Measurements from ENCODE around the gene MAD2L2. TPM values are rescaled to one million over a fixed set of nuclear protein-coding genes. Genes with fewer than 3 reads are reported as not detected.

Gene MAD2L2
- total RNA-seq, 6 experiments from 2014 or later: 18.0 to 66.4 (median 29.7) TPM

- intact Hi-C loops (cut with DNase I): no loop called here
- DNase-seq (no peak), ATAC-seq (no peak)
- H3K27ac ChIP-seq: no peak overlapping the region
- H3K4me1 ChIP-seq: no peaks in the 10 kb centered on the region
- H3K9me3 ChIP-seq: no peaks in the 10 kb centered on the region
- H3K36me3 ChIP-seq: no peaks in the 10 kb centered on the region
- H3K4me3 ChIP-seq: no peak overlapping the region
- WGBS (ENCODE audit: insufficient coverage, low coverage, low lambda C conversion rate, missing lambda C conversion rate): 51% methylated on average over 19 of the region's 34 CpGs
- TF ChIP-seq CTCF (IDR thresholded peaks at IDR 0.05) (no peak), POLR2A (IDR thresholded peaks at IDR 0.05) (no peak)
- no peaks in the 10 kb centered on the region for H3K27me3 ChIP-seq
Observed at GRCh38 chr1:11700601-11701467, 19.9 kb upstream of the MAD2L2 start.

DNA sequence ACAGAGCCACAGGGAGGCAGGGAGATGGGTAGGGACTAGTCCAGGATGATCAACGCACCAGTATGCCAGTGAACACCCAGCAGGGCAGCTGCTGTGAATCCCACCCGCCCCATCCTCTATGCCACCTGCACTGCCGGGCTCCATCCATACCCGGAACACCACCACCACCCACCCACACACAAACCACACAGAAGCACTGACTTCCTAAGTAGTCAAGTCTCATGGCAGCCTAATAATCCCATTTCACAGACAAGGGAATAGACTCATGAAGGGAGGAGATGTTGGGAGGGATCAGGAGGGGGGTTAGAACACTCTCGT, 16.9 kb upstream of the MAD2L2 start:
- ATAC-seq (no peak), DNase-seq (no peak)
- Histone ChIP-seq H3K4me3 (no peak overlapping the region), H3K9me3 (no peaks in the 10 kb centered on the region), H3K27me3 (no peaks in the 10 kb centered on the region), H3K4me1 (no peaks in the 10 kb centered on the region), H3K27ac (no peak overlapping the region), H3K36me3 (no peaks in the 10 kb centered on the region)
- WGBS (ENCODE audit: insufficient coverage, low coverage, low lambda C conversion rate, missing lambda C conversion rate): no CpG with 5 or more reads among the region's 5 CpGs
- intact Hi-C loops (cut with DNase I): no loop called here
- TF ChIP-seq CTCF (IDR thresholded peaks at IDR 0.05): no peak
- TF ChIP-seq POLR2A (IDR thresholded peaks at IDR 0.05): no peak

DNA sequence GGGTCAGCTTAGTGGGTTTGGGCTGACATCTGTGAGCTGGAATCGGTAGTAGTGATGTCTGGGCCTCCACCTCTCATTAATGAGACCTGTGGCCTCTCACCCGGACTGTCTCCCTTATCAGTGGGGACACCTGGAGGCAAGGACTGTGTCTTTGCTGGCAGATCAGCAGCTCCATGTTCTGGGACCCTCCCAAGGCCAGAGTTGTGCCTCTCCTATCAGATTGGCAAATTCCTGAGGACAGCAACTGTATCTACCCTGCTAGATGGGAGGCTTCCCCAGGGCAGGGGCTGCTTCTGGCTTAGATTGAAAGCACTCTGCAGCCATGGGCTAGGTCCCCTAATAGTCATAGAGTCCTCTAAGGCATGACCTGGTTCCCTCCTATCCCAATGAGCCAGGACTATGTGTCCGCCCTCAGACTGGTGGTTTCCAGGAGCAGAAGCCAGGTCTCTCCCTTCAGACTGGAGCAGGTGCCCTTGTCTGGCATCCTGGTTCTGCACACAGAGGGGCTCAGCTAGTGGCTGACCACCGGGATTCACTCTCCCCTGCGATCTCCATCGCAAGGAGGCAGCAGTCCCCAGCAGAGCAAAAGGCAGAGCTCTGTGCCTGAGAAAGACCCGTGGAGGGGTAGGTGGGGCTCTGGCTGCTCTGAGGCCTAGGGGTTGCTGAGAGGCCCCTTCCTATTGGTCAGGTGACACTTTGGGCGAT, 16.4 kb upstream of the MAD2L2 start:
- Histone ChIP-seq H3K36me3 (no peaks in the 10 kb centered on the region), H3K4me3 (no peak overlapping the region), H3K27me3 (peaks cover 0 to 3% of the 10 kb centered on the region in 2 donors), H3K27ac (no peak overlapping the region), H3K4me1 (no peaks in the 10 kb centered on the region), H3K9me3 (no peaks in the 10 kb centered on the region)
- no CpG with 5 or more reads among the region's 8 CpGs for WGBS (ENCODE audit: insufficient coverage, low coverage, low lambda C conversion rate, missing lambda C conversion rate)
- intact Hi-C loops (cut with DNase I): no loop called here
- TF ChIP-seq CTCF (IDR thresholded peaks at IDR 0.05): no peak
- TF ChIP-seq POLR2A (IDR thresholded peaks at IDR 0.05): no peak
- ATAC-seq (peak in 1 of 4 donors; percentile 22), DNase-seq (no peak)

DNA sequence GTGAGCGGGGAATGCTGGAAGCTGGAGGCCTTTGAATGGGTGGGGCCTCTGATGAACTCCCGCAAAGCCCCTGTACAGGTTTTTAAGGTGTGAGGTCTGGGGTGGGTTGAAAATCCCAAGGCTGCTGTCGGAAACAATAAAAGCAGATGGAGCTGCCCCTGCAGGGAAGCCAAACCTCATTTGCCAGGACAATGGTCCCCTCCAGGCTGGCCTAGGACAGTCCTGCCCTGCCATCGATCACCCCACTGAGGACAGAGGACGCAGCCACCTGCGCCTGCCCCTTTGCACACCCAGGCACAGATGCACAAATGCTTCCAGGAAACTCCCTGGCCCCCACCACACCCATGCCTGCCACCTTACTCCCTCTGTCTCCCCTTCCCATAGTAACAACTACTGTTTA, 14.9 kb upstream of the MAD2L2 start:
- TF ChIP-seq CTCF (IDR thresholded peaks at IDR 0.05) (no peak), POLR2A (IDR thresholded peaks at IDR 0.05) (no peak)
- peaks cover 0 to 11% (median 0%) of the 10 kb centered on the region in 4 donors for H3K4me1 ChIP-seq
- peaks cover 4 to 18% of the 10 kb centered on the region in 2 donors for H3K27me3 ChIP-seq
- H3K9me3 ChIP-seq: no peaks in the 10 kb centered on the region
- H3K27ac ChIP-seq: no peak overlapping the region
- WGBS (ENCODE audit: insufficient coverage, low coverage, low lambda C conversion rate, missing lambda C conversion rate): 0% methylated on average over 1 of the region's 6 CpGs
- ATAC-seq (no peak), DNase-seq (no peak)
- no peak overlapping the region for H3K4me3 ChIP-seq
- H3K36me3 ChIP-seq: no peaks in the 10 kb centered on the region
- intact Hi-C loops (cut with DNase I): no loop called here

Data from right lobe of liver (tissue), 6 donors.